Endothelial cell (in vitro differentiated cells): Measurements from ENCODE around the gene METTL16. TPM values are rescaled to one million over a fixed set of nuclear protein-coding genes. Genes with fewer than 3 reads are reported as not detected.
A peak's percentile ranks its signal among the peaks of the same experiment; 100 is the strongest.

ENCODE experiments used
- DNase-seq: peaks from one replicate; pipeline ENCODE4 v3.0.0; 2021; ENCODE audit warnings: low spot score
- H3K27ac Mint-ChIP-seq: one replicate; pipeline ENCODE4 v1.8.0; 2021; ENCODE audit warnings: mixed read lengths, inconsistent platforms; ENCODE audit not compliant: unreplicated experiment
- H3K27me3 Mint-ChIP-seq: one replicate; pipeline ENCODE4 v1.8.0; 2021; ENCODE audit warnings: mild to moderate bottlenecking, moderate library complexity, mixed read lengths, inconsistent platforms; ENCODE audit not compliant: unreplicated experiment
- H3K36me3 Mint-ChIP-seq: one replicate; pipeline ENCODE4 v1.8.0; 2021; ENCODE audit warnings: mild to moderate bottlenecking, low read depth, mixed read lengths, inconsistent platforms; ENCODE audit not compliant: unreplicated experiment
- H3K4me1 Mint-ChIP-seq: one replicate; pipeline ENCODE4 v1.8.0; 2021; ENCODE audit warnings: mild to moderate bottlenecking, mixed read lengths, inconsistent platforms; ENCODE audit not compliant: unreplicated experiment
- H3K4me3 Mint-ChIP-seq: one replicate; pipeline ENCODE4 v1.8.0; 2021; ENCODE audit warnings: mild to moderate bottlenecking, mixed read lengths, inconsistent platforms; ENCODE audit not compliant: unreplicated experiment
- H3K9me3 Mint-ChIP-seq: one replicate; pipeline ENCODE4 v1.8.0; 2021; ENCODE audit warnings: mixed read lengths, inconsistent platforms; ENCODE audit not compliant: unreplicated experiment
- total RNA-seq: library from RNA; stranded (reverse); fragmentation: NEBNext Ultra II Directional; extraction: Animal tissue kit (Norgen Biotek cat#: 25700); gene quantifications from one replicate; pipeline ENCODE4 v1.2.1, GENCODE V29; 2021; ENCODE audit not compliant: unreplicated experiment
- TF ChIP-seq, protein P1 (sequence below): fragments of 200-600 bp; sonication (generic); IDR thresholded peaks from one replicate; pipeline ENCODE4 v1.5.0; 2021; ENCODE audit warnings: antibody characterized with exemption; ENCODE audit not compliant: unreplicated experiment

METTL16 gene
- total RNA-seq, 1 donor from 2014 or later, result 24.9 TPM

DNA sequence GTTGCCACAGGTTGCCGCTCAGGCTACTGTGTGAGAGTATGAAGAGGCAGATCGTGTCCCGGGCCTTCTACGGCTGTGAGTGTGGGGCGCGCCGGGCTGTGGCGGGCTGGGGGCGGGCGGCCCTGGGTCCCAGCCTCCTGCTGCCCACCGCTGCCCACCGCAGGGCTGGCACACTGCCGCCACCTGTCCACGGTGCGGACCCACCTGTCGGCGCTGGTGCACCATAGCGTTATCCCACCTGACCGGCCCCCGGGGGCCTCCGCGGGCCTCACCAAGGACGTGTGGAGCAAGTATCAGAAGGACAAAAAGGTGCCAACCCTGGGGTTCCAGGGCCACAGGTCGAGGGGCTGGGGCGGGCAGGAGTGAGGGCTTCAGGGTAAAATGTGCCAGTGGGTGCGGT, 139.5 kb downstream of the METTL16 start:
- H3K9me3 Mint-ChIP-seq, result no peaks in the 10 kb centered on the region

DNA sequence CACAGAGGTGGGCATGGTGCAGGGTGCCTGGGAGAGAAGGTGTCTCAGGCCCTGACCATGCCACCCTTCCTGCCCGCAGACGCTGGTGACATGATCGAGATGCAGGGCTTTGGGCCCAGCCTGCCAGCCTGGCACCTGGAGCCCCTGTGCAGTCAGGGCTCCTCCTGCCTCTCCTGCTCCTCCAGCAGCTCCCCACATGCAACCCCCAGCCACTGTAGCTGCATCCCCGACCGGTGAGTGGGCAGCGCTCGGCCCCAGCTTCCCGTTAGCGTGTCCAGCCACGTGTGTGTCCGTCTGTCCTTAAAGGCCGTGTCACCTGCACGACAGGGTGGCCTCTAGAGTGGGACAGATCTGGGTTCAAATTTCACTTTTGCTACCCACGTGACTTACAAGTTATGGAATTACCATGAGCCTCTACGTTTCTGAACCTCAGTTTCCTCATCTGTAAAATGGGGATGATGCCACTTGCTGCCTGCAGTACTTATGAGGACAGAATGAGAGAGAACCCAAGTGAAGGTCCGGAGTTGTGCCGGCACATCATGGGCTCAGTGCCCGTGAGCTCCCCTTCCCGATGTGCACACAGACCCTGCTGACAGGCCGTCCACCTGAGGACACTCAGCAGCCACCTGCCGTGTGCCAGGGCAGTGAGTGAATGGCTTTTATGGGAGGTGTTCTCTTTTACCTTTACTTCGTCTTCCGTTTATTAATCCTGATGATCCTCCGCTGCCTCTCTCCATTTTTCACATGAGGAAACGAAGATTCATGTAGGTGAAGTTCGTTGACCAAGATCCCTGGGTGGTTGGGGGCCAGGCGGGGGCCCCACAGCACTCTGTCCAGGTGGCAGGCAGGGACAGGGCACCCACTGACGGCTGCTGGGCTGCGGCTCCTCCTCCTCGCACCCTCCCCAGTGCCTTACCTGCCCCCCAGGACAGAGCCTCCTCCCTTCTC, 140.2 kb downstream of the METTL16 start:
- no peaks in the 10 kb centered on the region for H3K9me3 Mint-ChIP-seq
- H3K27ac Mint-ChIP-seq, result peak overlapping the region; percentile 45
- H3K4me1 Mint-ChIP-seq, result peaks cover 22% of the 10 kb centered on the region
- TF ChIP-seq, protein P1, sequence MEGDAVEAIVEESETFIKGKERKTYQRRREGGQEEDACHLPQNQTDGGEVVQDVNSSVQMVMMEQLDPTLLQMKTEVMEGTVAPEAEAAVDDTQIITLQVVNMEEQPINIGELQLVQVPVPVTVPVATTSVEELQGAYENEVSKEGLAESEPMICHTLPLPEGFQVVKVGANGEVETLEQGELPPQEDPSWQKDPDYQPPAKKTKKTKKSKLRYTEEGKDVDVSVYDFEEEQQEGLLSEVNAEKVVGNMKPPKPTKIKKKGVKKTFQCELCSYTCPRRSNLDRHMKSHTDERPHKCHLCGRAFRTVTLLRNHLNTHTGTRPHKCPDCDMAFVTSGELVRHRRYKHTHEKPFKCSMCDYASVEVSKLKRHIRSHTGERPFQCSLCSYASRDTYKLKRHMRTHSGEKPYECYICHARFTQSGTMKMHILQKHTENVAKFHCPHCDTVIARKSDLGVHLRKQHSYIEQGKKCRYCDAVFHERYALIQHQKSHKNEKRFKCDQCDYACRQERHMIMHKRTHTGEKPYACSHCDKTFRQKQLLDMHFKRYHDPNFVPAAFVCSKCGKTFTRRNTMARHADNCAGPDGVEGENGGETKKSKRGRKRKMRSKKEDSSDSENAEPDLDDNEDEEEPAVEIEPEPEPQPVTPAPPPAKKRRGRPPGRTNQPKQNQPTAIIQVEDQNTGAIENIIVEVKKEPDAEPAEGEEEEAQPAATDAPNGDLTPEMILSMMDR, result no peak
- H3K27me3 Mint-ChIP-seq, result peaks cover 14% of the 10 kb centered on the region
- H3K4me3 Mint-ChIP-seq, result peak overlapping the region; percentile 18
- DNase-seq, result no peak
- H3K36me3 Mint-ChIP-seq, result peaks cover 10% of the 10 kb centered on the region

More for the DNA sequence above, 139.5 kb downstream of the METTL16 start:
- TF ChIP-seq, protein P1, result no peak
- H3K4me1 Mint-ChIP-seq, result peaks cover 22% of the 10 kb centered on the region
- H3K27ac Mint-ChIP-seq, result no peak overlapping the region
- no peak for DNase-seq
- H3K4me3 Mint-ChIP-seq, result no peak overlapping the region
- peaks cover 14% of the 10 kb centered on the region for H3K27me3 Mint-ChIP-seq
- peaks cover 15% of the 10 kb centered on the region for H3K36me3 Mint-ChIP-seq

DNA sequence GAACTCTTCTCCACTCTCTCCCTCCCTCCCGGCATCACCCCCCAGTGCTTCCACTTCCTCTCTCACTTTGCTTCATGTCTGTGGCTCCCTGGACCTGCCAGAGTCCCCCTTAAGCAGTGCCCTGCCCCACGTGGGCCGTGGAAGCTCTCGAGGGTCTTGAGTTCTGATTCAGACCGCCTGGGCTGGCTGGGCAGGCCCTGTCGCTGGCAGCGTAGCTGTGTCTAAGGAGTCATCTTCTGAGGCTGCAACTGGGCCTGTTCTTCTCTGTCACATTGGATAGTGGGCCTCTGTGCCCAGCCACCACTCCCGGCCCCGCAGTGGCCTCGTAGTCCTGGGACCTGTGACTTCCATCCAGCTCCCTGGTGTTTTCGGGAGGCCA, 141.5 kb downstream of the METTL16 start:
- DNase-seq, result no peak
- peaks cover 12% of the 10 kb centered on the region for H3K27me3 Mint-ChIP-seq
- no peak overlapping the region for H3K4me3 Mint-ChIP-seq
- H3K27ac Mint-ChIP-seq, result no peak overlapping the region
- peaks cover 22% of the 10 kb centered on the region for H3K4me1 Mint-ChIP-seq
- peaks cover 10% of the 10 kb centered on the region for H3K36me3 Mint-ChIP-seq
- H3K9me3 Mint-ChIP-seq, result no peaks in the 10 kb centered on the region
- TF ChIP-seq, protein P1, result no peak

DNA sequence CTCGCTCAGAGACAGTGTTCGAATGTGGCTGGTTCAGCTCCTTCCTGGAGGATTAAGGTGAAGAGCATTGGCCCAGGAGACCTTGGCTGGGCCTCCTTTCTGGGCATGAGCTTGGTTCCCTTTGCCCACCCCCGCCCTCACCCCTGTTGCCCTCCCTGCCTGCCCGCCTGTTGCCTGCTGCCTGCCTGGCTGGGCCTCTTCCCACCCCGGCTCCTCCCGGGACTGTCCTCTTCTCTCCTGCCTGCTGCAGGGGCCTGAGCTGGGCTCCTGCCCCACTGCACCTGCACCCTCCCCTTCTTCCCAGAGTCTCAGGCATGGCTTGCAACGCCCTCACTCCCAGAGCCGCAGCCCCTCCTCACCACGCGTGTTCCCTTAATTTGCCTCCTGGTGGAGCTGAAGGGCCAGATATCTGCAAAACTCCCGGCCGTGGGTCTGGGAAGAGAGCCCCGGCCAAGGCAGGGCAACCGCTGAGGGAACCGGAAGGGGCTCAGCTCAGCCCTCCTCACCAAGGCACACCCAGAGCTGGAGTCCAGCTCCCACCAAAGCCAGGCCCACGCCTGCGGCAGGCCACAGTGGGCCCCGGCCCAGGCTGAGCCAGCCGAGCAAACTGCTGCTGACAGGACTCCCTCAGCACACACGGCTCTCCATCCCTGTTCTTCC, 142.0 kb downstream of the METTL16 start:
- H3K9me3 Mint-ChIP-seq, result no peaks in the 10 kb centered on the region
- H3K4me1 Mint-ChIP-seq, result peaks cover 18% of the 10 kb centered on the region
- H3K36me3 Mint-ChIP-seq, result peaks cover 8% of the 10 kb centered on the region
- H3K27ac Mint-ChIP-seq, result no peak overlapping the region
- peaks cover 8% of the 10 kb centered on the region for H3K27me3 Mint-ChIP-seq
- TF ChIP-seq, protein P1, result no peak
- no peak overlapping the region for H3K4me3 Mint-ChIP-seq
- DNase-seq, result peak; percentile 45

DNA sequence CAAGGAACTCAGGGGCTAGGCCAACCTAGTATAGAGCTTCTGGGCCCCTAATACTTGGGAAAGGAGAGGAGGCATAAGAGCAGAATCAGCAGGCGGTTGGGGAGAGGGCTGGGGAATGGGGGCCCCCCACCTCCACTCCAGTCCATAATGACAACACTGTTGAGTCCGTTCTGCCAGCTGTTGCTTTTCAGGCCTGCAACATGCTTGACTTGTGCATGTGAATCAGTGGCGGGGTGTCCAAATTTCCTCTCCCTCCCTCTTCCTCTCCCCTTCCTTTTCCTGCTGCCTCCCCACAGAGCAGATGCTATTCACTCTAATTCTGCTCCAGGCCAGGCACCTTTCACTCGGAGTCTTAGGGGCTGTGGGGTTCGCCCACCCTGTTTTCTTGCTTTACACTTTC, 142.6 kb downstream of the METTL16 start:
- TF ChIP-seq, protein P1, result no peak
- DNase-seq, result no peak
- Mint-ChIP-seq H3K4me1 (peaks cover 16% of the 10 kb centered on the region), H3K9me3 (no peaks in the 10 kb centered on the region), H3K36me3 (peaks cover 3% of the 10 kb centered on the region), H3K27me3 (peaks cover 7% of the 10 kb centered on the region), H3K27ac (peak overlapping the region; percentile 64), H3K4me3 (no peak overlapping the region)
